Fibroblast of skin of scalp (primary cell): ENCODE measurements around the gene PODN.

Source experiments
- DNase-seq: peaks from one replicate; pipeline ENCODE4 v3.0.0-alpha.2; 2013

The PODN gene

DNA sequence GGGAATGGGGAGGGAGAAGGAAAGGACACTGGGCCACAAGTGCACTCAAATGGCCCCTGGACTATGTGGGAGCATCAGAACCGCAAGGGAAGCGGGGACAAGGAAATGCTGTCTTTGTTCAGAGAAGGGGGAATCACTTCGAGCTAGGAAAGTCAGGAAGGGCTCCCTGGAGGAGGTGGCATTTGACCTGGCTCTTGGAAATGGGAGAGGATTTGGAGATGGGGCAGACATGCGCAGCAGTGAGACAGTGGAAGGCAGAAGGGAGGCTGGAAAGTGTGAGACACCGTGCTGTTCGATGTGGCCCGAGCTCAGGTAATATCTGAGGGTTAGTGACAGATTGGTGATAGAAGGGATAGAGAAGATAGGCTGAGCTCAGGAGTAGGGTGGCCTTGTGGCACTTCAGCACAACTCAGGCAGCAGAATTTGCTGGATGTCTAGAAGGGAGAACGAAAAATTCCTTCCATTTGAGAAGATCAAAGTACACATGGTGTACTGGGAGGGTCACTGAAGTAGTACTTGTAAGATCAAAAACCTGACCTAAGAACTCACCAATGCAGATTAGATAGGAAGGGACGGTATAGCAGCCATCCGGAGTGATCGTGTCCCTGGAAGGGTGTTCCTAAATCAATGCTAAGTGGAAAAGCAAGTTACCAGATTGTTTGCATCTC is 55.1 kb downstream of the PODN start:
- DNase-seq, result no peak

- no peak for DNase-seq
Observed at GRCh38 chr1:53117836-53118235, 55.8 kb downstream of the PODN start.

DNA sequence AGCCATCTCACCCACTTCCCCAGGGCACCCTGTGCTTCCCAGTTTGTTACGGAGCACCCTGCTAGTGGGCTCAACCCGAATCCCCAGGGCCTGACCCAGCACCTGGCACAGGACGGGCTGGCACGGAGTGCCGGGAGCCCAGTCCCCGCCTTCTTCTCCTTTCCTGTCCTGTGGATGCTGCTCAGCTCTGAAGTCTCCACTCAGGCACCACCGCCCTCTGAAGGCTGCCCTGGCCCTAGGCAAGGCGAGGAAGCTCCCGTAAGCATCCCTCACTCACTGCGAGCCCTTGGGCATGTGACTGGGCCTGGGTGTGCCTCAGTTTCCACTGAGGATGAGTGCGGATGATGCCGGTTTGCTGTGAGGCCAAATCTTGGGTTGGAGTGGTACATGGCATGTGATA is 58.6 kb downstream of the PODN start:
- DNase-seq, result no peak

DNA sequence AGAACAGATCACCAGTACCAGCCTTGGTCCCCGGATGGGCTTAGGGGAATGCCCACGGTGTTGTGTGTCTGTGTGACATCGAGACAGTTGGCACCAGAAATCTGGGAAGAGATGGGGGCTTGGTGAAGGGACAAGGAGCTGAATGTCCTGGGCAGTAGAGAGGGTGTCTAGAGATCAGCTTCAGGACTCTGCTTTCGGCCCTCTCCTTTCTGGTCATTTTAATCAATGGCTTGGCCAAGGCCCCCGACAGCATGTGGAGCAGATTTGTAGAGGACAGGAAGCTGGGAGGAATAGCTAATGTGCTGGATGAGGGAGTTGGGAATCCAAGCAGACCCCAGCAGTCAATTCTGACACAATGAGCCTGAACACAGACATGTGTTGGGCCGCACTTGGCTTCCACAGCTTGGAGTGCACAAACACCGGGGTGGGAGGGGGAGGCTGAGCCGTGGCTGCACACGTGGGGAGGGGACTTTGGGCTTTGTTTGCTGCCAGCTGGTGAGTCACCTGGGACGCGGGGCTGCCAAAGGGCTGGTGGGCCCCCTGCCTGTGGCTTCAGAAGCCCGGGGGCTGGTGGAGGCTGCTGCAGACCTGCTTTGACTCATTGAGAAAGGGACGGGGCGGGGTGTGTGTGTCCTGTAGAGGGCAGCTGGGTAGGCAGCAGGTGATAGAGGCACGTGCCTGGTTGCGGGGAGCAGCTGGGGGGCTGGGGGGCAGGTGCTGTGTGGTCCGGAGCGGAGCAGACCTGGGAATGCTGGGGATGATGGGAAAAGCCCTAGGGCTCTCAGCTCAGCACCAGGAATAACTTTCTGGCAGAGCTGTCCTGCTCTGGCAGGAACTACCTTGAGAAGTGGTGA is 59.5 kb downstream of the PODN start:
- peak; percentile 57 for DNase-seq

DNA sequence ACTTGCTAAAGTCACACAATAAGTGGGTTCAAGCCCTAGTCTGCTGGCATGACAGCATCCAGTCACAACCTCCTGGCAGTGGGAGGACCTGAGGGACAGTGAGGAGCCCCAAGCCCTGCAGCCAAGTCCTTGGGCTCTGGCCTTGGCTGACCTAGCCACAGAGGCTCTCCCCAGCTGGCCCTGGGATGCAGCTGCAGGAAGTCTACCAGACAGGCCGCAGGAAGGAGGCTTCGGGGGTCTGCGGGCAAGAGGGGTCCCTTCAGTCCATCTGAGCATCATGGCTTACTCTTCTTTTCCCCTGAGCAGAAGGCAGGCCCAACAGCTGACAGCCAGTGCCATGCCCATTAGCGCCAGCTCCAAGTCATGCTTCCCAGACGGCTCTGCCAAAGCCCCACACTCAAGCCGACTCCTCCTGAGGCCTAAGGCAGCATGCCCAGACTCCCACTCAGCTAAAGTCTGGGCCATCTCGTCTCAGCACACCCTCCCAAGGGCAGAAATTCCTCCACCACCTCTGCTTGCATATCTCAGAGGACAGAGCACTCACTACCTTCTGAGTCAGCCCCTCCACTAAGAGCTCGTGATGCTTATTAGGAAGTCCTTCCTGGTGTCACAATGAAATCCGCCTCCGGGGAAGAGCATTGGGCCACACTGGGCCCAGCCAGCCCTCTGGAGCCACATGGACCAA is 60.3 kb downstream of the PODN start:
- peak; percentile 42 for DNase-seq

DNA sequence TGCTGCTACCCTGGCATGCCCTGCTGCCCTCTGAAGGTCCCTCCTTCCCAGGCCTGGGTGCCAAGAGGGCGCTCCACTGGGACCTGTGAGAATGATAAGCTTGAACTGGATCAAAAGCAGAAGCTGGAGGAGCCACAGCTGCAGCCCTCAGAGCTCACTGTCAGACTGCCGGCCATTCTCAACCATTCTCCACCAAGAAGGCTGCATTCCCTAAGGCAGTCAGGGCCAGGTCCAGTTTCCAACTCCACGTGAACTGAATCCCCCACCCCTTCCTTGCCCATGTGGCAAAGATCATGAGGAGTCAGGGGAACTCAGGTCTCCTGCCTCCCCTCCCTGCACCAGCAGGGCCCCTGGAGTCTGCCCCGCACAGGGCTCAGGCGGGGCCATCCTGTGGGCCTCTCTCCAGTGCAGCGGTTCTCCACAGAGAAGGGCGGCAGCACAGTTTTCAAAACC is 61.0 kb downstream of the PODN start:
- no peak for DNase-seq

DNA sequence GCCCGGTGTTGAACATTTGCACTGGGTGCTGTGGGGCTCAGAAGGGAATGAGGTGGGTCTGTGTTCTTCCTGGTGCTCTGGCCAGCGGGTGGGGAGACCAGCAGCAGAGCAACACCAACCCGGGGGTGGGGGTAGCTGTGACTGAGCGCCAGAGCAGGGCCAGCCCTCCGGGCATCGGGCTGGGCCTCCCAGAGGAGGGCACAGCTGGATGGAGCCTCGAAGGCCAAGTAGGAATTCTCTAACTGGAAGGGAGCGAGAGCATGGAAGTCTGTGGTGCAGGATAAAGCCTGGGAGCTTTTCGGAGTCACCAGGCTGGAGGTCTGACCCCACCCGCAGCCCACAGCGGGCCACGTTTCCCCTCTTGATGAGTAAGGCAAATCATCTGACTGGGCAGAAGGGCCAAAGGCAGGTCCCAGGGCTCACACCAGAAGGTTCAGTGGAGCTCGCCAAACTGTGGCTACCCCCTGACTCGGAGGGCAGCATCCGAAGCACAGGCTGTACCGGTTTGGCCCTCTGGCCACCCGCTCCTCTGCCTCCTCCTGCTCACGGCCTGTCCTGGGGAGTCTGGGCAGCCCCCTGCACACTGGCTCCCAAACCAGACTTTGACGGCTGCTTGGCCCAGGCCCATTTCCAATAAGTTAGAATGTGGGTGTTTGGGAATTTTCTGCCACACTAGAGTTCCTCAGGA is 61.6 kb downstream of the PODN start:
- peak; percentile 43 for DNase-seq

- DNase-seq, result no peak
Observed at GRCh38 chr1:53125122-53125521, 63.1 kb downstream of the PODN start.

GRCh38 chr1:53125623-53126360 is 63.8 kb downstream of the PODN start:
- DNase-seq, result no peak

- no peak for DNase-seq
Observed at GRCh38 chr1:53126495-53126894, 64.5 kb downstream of the PODN start.

DNA sequence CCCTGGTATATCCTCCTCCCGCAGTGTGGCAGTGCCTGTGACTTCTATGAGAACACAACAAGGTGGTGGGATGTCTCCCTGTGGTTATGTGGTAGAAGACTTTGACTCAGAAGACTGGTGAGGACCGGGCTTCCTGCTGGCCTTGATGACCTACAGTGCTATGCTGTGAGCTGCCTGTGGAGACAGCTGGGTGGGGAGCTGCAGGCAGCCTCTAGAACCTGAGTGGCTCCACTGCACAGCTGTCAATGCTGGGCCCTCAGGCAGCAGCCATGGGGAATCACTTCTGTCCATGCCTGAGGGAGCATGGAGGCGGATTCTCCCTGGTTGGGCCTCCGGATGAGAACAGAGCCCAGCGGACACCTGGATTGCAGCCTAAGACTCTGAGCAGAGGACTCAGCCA is 65.5 kb downstream of the PODN start:
- no peak for DNase-seq

DNA sequence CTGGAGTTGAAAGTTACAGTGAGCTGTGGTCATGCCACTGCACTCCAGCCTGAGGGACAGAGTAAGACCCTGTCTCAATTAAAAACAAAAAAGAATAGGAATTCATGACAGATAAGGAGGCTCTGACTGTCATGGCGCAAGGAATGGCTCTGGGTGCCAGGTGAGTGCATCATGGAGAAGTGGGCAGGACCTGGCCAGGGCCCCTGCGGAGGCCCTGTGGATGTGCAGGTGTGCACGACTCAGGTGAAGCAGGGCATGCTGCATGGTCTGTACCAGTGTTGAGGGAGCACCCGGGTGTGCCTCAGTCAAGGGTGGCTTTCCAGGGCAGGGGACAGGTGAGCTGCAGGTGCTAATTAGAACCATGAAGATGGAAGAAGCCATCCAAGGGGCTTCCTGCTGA is 66.4 kb downstream of the PODN start:
- no peak for DNase-seq

DNA sequence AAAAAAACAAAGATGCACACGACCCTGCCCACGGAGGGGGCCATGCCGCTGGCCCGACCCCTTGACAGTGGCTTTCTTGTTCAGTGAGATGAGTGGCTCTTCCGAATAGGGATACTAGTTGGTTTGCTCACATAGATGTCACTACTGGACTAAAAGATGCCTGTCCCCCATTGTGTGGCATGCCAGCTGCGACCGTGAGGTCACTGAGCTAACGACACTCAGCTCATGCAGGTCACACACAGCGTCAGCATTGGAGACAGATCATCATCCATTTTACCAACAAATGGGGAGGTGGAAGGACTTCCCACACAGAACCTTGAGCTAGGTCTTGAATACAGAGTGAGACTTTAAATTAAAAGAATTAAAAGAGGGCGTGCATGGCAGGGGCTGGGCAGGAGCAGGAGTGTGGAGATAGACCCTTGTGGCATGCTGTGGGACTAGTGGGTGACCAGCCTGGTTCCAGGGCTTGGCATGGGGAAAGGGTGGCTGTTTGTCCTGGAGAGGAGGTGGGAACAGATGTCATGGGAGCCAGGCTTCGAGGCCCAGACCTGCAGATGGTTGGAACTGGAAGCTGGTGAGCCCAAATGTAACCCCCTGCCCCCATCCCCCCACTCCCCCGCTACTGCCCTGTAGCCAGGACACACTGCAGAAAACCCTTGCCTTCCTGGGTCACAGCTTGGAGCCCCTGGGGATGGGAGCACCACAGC is 68.0 kb downstream of the PODN start:
- no peak for DNase-seq

GRCh38 chr1:53130598-53130877 is 68.5 kb downstream of the PODN start:
- DNase-seq, result no peak

GRCh38 chr1:53130878-53131589 is 69.0 kb downstream of the PODN start:
- DNase-seq, result no peak

- DNase-seq, result no peak
Observed at GRCh38 chr1:53131590-53131938, 69.6 kb downstream of the PODN start.

GRCh38 chr1:53132176-53132575 is 70.2 kb downstream of the PODN start:
- no peak for DNase-seq

- DNase-seq, result no peak
Observed at GRCh38 chr1:53133261-53134041, 71.4 kb downstream of the PODN start.

- DNase-seq, result no peak
Observed at GRCh38 chr1:53134042-53134485, 72.1 kb downstream of the PODN start.
